GM19240 (cell line): ENCODE measurements around the gene CLOCK.

Source experiments
- DNase-seq: peaks from one replicate; pipeline ENCODE4 v3.0.0; 2011; ENCODE audit warnings: low spot score; ENCODE audit not compliant: insufficient read length

The CLOCK gene

DNA sequence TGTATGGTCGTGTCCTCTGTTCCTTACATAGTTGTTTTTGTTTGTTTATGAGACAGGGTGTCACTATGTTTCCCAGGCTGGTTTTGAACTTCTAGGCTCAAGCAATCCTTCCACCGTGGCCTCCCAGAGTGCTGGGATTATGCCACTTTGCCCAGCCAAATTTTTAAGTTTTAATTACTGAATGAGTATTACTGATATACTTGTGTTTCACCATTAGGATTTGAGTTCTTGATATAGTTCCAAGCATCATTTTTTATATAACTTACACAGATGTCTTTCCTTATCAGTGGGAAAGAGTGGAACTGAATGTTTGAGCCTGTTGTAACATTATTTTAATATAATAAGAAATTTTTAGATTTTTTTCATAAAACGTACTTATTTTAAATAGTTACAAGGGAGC, 130.5 kb downstream of the CLOCK start:
- no peak for DNase-seq

DNA sequence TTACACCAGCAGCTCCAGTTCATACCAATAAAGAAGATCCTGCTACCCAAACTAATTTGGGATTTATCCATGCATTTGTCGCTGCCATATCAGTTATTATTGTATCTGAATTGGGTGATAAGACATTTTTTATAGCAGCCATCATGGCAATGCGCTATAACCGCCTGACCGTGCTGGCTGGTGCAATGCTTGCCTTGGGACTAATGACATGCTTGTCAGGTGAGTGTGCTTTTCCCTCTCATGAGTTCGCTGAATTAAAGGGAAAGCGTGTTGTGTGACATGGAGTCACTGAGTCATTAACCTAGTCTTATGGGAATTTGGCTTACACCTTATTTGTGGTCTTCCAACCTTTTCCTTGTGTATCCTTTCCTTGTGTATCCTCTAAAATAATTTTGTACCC, 135.1 kb downstream of the CLOCK start:
- DNase-seq, result no peak

DNA sequence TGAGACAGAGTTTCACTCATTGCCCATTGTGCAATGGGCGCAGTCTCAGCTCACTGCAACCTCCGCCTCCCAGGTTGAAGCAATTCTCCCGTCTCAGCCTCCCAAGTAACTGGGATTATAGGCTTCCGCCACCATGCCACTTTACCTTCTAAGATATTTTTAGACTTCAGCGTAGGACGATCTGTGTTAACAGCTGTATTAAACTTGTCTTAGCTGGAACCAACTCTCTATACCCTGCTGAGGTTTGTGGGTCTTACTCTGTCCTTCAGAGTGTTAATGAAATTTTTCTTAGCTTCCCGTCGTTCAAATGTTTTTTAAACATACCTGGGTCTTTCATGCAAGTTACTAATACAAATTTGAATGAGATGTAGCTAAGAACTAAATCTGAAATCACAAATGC, 136.3 kb downstream of the CLOCK start:
- no peak for DNase-seq

DNA sequence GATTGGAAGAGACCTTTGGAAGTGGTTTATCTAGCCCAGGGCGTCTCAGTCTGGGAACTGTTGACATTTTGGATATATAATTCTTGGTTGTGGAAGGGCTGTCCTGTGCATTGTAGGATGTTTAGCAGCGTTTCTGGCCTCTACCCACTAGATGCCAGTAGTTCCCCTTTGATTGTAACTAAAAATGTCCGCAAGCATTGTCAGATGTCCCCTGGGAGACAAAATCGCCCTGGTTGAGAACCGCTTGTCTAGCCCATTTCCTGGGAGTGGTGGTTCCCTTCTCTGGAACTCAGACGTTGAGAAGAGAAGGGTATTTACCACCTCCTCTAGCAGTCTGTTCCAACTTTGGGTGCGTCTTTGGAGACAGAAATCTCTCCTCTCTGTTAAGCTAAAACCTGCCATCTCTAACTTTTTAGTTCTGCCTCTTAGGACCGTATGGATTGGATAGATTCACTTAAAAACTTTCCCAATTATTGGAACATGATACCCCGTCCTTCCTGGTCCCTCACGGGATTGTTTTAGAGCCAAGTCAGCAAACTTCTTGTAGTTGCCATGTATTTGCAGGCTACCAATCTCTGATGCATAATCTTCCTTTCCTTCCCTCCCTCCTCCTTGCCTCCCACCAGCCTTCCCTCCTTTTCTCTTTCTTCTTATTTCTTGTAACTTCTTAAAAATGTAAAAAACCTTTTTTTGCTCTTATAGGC, 137.1 kb downstream of the CLOCK start:
- no peak for DNase-seq

DNA sequence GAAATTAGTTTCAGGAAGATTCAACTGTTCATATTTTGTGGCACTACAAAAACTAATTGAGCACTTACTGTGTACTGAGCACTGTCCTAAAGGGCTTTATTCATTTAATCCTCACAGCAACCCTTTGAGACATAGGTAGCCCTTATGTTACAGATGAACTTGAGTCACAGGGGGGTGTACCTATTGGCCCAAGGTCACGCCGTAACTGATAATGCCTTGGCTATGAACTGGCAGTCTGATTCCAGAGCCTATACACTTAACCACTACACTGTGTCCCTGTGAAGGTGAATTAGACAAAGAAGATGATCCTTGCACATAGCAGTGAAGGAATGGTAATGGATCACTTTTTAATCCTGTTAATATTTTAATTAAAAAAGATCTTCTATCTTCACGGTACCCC, 138.9 kb downstream of the CLOCK start:
- no peak for DNase-seq

DNA sequence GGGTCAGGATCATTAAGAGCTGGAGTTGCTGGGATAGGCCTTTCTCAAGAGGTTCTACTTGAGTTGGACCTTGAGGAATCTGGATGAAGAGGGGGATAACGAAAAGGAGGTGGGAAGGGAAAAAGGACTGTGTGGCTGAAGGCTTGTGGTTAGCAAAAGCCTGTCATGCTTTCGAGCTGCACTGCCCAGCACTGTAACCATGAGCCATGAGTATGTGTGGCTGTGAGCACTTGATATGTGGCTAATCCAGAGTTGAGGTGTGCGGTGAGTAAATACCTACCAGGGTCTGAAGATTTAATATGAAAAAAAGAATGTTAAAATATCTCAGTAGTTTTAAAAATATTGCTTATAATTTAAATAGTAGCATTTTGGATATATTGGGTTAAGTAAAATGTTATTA, 139.6 kb downstream of the CLOCK start:
- DNase-seq, result no peak

DNA sequence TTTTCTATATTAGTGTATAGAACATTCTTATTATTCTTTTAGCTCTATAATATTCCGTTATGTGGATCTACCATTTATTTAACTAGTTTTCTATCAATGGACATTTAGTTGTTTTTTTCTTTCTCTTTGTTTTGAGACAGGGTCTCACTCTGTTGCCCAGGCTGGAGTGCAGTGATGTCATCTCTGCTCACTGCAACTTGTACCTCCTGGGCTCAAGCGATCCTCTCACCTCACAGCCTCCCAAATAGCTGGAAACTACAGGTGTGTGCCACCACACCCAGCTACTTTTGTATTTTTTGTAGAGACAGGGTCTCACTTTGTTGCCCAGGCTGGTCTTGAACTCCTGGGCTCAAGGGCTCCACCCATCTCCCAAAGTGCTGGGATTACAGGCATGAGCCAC, 140.2 kb downstream of the CLOCK start:
- DNase-seq, result no peak

DNA sequence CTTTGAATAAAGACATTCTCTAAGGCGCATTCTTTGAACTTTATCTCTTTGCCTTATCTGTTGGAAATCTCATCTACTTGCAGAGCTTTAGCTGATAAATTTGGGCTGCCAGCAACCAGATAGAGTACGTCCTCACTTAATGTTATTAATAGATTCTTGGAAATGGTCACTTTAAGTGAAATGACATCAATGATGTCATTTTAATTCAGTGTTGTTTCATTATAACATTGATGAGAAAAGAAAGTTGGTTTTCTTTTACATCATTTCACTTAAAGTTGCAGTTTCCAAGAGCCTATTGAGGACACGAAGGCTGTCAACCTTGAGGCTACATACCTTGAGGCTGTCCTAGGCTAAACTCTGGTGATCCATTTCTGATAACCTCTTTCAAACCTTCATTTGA, 141.6 kb downstream of the CLOCK start:
- no peak for DNase-seq

DNA sequence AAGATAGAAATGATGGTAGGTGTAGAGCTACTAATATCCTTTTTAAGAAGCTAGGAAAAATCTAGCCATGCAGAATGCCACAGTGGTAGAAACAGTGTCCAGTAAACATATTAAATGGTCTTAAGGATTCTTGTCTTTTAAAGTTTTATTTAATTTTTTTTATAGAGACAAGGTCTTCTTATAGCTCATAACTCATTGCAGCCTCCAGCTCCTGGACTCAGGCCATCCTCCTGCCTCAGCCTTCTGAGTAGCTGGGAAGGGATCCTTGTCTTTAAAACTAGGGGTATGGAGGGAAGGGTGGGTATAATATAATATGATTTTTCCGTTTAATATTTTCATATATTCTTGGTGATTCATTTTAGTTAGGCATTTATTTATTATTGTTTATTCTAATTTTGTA, 147.1 kb downstream of the CLOCK start:
- no peak for DNase-seq

DNA sequence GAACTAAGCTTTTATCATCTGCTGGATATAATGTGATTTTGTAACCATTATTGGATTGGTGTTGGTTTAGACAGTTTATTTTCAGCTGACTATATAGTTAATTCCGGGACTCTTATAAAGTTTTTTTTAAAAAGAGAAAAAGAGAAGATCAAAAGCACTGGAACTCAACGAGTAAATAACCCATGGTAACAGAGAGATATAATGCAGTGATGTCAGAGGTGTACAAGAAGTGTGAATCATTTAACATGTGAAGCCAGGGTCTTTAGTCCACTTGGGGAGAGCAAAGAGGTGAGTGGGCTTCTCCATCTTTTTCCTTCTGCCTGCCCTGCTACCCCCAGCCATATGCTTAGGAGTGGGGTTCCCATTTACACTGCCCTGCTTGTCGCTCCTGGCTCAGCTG, 147.7 kb downstream of the CLOCK start:
- no peak for DNase-seq

DNA sequence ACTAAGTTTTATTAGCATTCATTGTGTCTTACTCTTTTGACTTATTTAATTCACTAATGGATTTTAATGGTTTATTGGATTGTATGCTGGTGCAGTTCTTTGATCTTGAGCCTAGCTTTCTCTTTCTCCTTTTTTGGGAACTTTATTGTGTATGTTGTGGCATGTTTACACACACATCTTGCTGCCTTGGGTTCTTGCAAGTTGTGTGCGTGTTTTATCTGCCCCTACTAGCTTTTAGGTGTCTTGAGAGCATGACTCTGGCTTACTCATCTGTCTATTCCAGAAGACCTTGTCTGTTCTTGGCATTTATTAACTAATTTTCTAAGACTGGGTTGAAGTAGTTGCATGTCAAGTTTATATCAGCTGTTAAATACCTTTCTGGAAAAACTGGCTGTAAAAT, 148.2 kb downstream of the CLOCK start:
- DNase-seq, result no peak

DNA sequence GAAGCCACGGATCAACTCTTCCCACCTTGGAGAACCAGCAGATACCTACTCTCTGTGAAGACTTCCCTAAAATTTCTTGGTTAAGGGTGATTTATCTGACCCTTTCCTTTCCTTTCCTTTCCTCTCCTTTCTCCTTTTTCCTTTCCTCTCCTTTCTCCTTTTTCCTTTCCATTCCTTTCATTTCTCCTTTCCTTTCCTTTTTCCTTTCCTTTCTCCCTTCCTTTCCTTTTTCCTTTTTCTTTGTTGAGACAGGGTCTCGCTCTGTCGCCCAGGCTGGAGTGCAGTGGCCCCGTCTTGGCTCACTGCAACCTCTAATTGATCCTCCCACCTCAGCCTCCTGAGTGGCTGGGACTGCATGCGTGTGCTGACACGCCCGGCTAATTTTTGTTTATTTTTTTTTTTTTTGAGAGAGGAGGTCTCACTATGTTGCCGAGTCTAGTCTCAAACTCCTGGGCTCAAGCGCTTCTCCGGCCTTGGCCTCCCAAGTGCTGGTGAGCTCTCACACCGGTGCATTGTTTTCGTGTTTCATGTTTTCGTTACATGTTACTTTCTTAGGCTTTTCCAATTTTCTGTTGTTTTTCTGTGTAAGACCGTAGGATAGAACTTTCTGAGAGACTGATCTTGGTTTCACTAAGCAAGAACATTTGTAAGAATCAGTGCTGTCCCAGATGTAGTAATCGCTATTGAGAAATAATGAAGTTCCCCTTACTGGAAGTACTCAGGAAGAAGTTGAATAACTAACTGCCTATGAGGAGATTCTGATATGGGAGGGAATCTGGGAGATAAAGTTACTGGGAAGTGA, 149.0 kb downstream of the CLOCK start:
- no peak for DNase-seq

DNA sequence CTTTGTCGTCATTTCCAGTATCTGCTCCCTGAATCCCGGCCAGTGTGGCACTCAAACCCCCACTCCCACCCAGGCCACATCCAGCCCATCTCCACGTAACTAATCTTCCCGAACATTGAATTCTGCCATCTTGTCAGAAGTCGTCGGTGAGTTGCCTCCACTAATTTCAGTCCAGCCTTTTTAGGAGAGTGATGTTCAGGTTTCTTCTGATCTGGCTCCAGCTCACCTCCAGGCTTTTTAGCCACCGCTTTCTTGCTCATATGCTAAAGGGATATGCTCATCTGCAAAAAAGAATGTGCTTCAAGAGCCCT, 149.6 kb downstream of the CLOCK start:
- no peak for DNase-seq

DNA sequence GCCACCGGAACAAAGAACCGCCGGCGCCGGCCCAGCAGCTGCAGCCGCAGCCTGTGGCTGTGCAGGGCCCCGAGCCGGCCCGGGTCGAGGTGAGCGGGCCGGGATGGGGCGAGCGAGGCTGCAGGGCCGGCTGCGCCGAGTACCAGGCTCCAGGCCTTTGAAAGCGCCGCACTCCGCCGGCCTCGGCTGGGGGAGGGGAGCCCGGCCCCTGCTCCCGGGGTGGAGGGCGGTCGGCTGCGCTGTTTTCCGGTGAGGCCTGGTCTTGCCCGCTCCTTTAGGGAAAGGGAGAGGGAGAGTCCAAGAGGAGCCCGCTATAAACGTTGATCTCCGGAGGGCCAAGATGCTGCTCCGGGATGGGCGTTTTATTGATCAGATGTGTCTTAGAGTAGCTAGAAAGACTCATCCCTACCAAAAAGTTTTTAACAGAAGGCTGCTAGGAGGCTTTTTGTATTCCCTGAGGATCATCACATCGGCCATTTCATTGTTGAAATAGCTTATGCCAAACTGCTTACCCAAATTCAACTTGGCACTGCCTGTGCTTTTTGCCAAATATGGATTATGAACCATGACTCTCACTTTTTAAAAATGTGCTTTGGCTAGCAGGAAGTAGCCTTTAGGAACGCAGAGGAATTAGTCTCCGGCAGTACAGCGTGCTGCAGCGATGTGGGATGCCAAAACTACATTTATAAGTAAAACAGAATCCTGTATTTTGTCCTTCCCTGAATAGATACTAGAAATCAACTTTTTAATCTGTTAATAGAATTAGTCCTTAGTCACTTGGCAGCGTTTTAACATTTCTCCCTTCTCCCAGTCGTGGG, 150.2 kb downstream of the CLOCK start:
- DNase-seq, result no peak

DNA sequence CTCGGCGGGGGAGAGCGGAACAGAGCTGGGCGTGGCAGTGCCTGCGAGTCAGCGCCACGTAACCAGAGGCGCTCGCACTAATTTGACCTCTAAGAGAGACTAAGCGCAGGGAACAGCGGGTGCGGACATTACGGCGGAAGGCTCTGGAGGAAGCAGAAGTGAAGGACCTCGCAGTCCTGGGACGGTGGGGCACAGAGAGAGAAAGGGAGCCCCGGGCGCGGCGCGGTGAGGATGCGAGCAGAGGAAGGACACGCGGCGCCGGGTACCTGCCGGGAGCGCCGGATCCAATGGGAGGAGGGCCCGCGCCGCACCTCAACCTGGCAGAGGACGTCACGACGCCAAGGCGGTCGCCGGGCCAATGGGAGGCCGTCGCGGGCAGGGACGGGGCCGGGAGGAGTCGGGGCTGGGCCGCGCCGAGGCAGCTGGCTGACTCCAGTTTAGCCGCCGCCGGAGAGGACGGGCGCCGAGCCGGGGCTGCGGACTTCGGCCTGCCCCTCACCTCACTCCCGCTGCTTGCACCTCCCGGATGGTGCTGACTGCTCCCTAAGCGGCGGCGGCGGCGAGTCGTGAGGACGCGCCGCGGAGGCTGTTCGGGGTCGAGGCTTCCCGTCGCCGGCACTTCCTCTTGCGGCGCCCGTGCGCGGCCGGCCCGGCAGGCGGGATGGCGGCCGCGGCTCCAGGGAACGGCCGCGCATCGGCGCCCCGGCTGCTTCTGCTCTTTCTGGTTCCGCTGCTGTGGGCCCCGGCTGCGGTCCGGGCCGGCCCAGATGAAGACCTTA, 151.0 kb downstream of the CLOCK start, which contains the start of gene TMEM165:
Gene TMEM165 (plus strand): TSS at position 429 of the 779 bp plus-strand sequence. CDS start 233 bp downstream, at position 662.
- peak; percentile 82 for DNase-seq

DNA sequence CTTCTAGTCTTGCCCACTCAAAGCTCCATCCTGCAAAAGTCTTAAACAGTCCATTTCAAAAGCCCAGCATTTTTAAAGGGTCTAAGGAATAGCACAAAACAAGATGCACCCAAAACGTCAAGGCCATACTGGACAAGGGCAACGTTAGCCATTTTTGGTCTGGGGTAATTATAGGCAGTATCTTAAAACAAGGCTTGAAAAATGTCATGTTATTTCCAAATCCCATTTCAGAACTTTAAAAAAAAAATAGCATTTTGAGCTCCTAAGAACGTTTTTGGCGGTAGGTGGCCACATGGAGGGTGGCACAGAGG, 151.5 kb downstream of the CLOCK start:
- DNase-seq, result no peak

DNA sequence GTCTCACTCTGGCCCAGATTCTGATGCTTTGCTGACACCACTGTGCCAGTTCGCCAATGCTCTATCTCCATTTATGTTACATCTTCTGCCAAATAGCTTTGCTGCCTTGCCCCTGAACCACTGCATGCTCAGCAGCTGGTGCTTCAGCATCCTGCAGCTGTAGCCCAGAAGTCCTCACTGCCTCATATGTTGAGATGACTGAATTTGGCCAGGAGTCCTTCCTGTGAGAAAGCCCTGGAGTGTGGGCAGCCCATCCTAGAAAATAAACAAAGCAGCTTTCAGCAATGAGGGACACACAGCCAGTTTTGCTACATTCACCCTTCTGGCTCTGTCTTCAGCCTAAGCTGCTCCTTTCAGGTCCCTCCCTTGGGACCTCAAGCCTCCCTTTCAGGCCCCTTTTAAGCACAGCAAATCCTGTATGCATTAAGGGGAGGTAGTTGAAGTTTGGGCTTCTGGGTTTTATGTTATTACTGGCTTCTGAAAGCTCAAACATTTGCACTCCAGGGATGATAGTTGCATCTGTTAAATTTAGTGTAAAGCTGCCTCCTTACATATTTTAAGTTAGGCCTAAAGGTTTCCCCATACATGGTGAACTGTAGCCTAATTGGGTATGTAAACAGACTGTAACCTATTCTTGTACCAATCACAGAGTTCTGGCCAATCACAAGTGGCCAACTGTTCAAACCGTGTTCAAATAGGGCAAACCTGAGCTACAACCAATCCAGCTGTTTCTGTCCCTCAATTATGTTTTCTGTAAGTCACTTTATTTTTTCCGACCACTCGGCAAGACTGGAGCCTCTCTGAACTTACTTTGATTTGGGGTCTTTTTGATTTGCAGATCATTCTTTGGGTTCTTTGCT, 153.0 kb downstream of the CLOCK start:
- no peak for DNase-seq

DNA sequence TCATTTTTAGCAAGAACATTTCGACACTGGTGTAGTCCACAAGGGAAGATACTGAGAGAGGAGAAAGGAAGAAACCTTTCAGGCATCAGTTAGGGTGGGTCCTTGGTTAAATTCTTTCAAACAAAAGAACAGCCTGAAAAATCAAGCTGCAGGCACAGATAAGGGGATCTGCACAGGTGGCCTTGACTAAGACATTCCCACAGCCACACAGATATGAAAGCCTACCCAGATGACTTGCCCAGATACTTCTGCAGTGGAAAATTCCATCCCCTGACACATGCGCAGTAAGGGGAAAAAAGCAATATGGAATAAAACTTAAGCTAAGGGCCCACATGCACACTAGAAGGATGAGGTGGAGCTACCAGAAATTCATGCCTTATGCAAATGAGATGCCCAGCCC, 159.9 kb downstream of the CLOCK start:
- DNase-seq, result no peak

DNA sequence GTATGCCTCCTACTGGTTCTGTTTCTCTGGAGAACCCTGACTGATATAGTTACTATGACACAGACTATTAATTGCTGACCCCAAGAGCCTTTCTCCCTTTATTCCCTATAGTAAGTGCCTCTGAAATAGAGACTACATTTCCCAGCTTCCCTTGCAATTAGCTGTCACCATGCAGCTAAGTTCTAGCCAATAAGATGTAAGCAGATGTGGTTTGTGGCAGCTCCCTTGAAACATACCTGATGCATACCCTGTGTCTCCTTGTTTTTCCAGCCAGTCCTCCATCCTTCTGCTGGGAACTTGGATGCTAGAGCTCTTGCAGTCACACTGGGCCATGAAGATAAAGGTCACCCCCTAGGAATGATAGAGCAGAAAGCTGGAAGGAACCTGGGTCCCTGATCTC, 160.6 kb downstream of the CLOCK start:
- no peak for DNase-seq

DNA sequence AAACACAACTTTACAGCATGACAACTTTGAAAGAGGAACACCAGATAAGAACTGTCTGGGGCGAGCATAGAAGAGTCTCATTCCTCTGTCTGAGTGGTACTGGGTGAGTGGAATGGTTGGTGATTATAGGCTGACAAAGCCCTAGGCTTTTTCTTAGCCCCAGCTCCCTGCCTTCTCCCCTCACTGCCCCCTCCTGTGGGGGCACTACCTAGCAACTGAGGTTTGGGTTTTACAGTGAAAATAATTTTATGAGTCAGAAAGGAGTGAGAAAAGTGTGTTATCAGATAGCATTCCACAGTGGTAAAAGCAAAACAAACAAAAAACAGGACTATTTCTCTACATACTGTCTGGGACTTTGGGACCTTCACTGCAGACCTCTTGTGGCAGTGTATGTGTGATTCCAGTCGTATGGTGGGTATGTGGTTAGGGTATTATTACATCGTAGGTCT, 161.5 kb downstream of the CLOCK start:
- DNase-seq, result no peak
